IMR-90 (cell line): ENCODE data around the gene GJB3.

ENCODE experiments used
- BHLHE40 ChIP-seq: fragments of 150-350 bp; IDR thresholded peaks from 2 replicates; pipeline ENCODE4 v1.6.1; 2016; ENCODE audit warnings: mild to moderate bottlenecking, low read depth, low read length
- CEBPB ChIP-seq: IDR thresholded peaks from 2 replicates; pipeline ENCODE4 v1.6.1; 2012; ENCODE audit warnings: low read depth, low read length, improper control_type of control experiment
- CHD1 ChIP-seq: IDR thresholded peaks from 2 replicates; pipeline ENCODE4 v1.6.1; 2012; ENCODE audit warnings: low read depth, low read length, improper control_type of control experiment
- FOS ChIP-seq: fragments of 150-350 bp; IDR thresholded peaks from 2 replicates; pipeline ENCODE4 v1.6.1; 2016; ENCODE audit warnings: low read depth, low read length
- MAFK ChIP-seq: IDR thresholded peaks from 2 replicates; pipeline ENCODE4 v1.6.1; 2012; ENCODE audit warnings: low read depth, low read length, improper control_type of control experiment
- MAZ ChIP-seq: IDR thresholded peaks from 2 replicates; pipeline ENCODE4 v1.6.1; 2012; ENCODE audit warnings: low read depth, mild to moderate bottlenecking, low read length, improper control_type of control experiment, moderate library complexity, borderline replicate concordance
- MXI1 ChIP-seq: IDR thresholded peaks from 2 replicates; pipeline ENCODE4 v1.6.1; 2012; ENCODE audit warnings: low read depth, mild to moderate bottlenecking, low read length, moderate library complexity, borderline replicate concordance
- POLR2A ChIP-seq: IDR thresholded peaks from 2 replicates; pipeline ENCODE4 v1.6.1; 2012; ENCODE audit warnings: mild to moderate bottlenecking, low read depth, low read length
- RAD21 ChIP-seq: IDR thresholded peaks from 2 replicates; pipeline ENCODE4 v1.6.1; 2012; ENCODE audit warnings: low read length, improper control_type of control experiment
- RFX5 ChIP-seq: IDR thresholded peaks from 2 replicates; pipeline ENCODE4 v1.8.0; 2012; ENCODE audit warnings: low read depth, mild to moderate bottlenecking, low read length, moderate library complexity
- TF ChIP-seq, protein P1 (sequence below): conservative IDR thresholded peaks from 2 replicates; pipeline ENCODE4 v1.5.1; 2012; ENCODE audit warnings: mild to moderate bottlenecking, low read depth, low read length, improper control_type of control experiment
- TF ChIP-seq, protein P2 (sequence below): fragments of 150-350 bp; IDR thresholded peaks from 2 replicates; pipeline ENCODE4 v1.6.1; 2017; ENCODE audit warnings: mild to moderate bottlenecking, antibody characterized with exemption, low read length, low read depth
- TF ChIP-seq, protein P3 (sequence below): fragments of 150-350 bp; IDR thresholded peaks from 2 replicates; pipeline ENCODE4 v1.6.1; 2016; ENCODE audit warnings: low read depth, mild to moderate bottlenecking, low read length, moderate library complexity, borderline replicate concordance

DNA sequence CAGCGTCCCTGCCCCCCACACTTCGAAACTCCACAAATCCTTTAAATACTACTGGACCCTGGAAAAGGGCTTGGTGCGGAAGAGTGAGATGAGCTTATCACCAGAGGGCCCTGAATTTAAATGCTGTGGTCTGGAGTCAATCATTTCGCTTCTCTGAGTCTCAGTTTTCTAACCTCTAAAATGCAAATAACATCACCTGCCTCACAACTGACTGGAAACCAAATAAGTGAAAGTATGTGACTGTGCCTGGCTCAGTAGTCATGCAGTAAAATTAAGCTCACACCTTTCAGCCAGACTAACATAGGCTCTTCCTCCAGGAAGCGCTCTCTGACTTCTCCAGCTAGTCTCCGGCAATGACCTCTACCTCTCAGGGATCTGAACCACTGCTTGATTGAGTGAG lies 16.0 kb downstream of the GJB3 start:
- TF ChIP-seq RFX5 (no peak), MAFK (no peak), BHLHE40 (no peak), CEBPB (no peak), POLR2A (no peak), CHD1 (no peak), RAD21 (no peak), MXI1 (no peak), FOS (no peak), MAZ (no peak)
- TF ChIP-seq, protein P1, sequence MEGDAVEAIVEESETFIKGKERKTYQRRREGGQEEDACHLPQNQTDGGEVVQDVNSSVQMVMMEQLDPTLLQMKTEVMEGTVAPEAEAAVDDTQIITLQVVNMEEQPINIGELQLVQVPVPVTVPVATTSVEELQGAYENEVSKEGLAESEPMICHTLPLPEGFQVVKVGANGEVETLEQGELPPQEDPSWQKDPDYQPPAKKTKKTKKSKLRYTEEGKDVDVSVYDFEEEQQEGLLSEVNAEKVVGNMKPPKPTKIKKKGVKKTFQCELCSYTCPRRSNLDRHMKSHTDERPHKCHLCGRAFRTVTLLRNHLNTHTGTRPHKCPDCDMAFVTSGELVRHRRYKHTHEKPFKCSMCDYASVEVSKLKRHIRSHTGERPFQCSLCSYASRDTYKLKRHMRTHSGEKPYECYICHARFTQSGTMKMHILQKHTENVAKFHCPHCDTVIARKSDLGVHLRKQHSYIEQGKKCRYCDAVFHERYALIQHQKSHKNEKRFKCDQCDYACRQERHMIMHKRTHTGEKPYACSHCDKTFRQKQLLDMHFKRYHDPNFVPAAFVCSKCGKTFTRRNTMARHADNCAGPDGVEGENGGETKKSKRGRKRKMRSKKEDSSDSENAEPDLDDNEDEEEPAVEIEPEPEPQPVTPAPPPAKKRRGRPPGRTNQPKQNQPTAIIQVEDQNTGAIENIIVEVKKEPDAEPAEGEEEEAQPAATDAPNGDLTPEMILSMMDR, result no peak
- TF ChIP-seq, protein P2, sequence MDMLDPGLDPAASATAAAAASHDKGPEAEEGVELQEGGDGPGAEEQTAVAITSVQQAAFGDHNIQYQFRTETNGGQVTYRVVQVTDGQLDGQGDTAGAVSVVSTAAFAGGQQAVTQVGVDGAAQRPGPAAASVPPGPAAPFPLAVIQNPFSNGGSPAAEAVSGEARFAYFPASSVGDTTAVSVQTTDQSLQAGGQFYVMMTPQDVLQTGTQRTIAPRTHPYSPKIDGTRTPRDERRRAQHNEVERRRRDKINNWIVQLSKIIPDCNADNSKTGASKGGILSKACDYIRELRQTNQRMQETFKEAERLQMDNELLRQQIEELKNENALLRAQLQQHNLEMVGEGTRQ, result no peak
- TF ChIP-seq, protein P3, sequence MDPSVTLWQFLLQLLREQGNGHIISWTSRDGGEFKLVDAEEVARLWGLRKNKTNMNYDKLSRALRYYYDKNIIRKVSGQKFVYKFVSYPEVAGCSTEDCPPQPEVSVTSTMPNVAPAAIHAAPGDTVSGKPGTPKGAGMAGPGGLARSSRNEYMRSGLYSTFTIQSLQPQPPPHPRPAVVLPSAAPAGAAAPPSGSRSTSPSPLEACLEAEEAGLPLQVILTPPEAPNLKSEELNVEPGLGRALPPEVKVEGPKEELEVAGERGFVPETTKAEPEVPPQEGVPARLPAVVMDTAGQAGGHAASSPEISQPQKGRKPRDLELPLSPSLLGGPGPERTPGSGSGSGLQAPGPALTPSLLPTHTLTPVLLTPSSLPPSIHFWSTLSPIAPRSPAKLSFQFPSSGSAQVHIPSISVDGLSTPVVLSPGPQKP, result no peak
